ENCODE measurements around the gene HSH2D. TPM values are rescaled to one million over a fixed set of nuclear protein-coding genes. Genes with fewer than 3 reads are reported as not detected.

The HSH2D gene
- total and polyA plus RNA-seq, 2 of the 13 experiments (the other 11 are each of a cell fraction or from before 2014, with no cell fraction given) = 0.69 to 3.2 TPM

DNA sequence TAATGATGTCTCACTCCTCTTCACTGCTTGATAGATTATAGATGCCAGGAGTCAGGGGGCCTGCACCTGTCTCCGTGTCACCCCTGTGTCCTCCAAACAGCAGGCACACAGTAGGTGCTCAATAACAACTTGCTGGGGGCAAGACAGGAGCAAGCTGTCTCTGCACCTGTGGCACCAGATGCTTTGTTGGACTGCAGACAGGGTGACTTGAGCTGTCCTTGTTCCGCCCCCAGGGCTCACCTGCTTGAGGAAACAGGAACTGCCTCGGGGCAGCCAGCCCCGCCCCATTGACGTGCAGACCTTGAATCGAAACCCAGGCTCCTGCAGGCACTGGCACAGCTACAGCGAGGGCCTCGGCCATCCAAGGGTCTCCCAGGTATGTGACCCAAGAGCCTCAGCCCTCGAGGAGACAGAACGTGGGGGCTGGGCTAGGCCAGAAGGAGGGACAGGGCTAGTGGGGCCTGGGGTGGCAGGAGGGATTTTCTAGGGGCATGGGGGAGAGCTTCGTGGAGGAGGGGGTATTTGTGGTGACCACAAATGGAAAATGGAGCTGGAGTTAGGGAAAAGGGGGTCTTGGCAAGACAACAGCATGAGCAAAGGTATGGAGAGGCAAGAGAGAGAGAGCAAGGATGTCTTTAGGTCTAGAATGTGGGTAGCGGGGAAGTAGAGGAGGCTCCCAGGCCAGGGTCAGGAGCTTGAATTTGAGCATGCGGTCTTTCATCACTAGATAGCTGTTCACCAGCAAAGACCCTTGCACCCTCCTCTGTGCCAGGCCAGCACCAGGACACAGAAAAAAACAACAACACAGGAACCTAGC lies at the start of gene HSH2D (continued):
- TF ChIP-seq, protein P1, sequence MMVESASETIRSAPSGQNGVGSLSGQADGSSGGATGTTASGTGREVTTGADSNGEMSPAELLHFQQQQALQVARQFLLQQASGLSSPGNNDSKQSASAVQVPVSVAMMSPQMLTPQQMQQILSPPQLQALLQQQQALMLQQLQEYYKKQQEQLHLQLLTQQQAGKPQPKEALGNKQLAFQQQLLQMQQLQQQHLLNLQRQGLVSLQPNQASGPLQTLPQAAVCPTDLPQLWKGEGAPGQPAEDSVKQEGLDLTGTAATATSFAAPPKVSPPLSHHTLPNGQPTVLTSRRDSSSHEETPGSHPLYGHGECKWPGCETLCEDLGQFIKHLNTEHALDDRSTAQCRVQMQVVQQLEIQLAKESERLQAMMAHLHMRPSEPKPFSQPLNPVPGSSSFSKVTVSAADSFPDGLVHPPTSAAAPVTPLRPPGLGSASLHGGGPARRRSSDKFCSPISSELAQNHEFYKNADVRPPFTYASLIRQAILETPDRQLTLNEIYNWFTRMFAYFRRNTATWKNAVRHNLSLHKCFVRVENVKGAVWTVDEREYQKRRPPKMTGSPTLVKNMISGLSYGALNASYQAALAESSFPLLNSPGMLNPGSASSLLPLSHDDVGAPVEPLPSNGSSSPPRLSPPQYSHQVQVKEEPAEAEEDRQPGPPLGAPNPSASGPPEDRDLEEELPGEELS (CRISPR knock-in tag; IDR thresholded peaks at IDR 0.05) = no peak
- TF ChIP-seq TBL1XR1 (IDR thresholded peaks at IDR 0.05; ENCODE audit: borderline replicate concordance, low read length, partially characterized antibody) (no peak), CCDC6 (CRISPR knock-in tag; IDR thresholded peaks at IDR 0.05) (0 out of 2 replicates have a peak, but pooled peaks have one; percentile 28), ZBTB46 (CRISPR knock-in tag; IDR thresholded peaks at IDR 0.05; ENCODE audit: borderline replicate concordance) (no peak), ZNF878 (CRISPR knock-in tag; IDR thresholded peaks at IDR 0.05) (no peak), ZNF280B (CRISPR knock-in tag; IDR thresholded peaks at IDR 0.05; ENCODE audit: borderline replicate concordance) (peak; percentile 44; the same call in 1 of the 2 replicates), HES4 (CRISPR knock-in tag; IDR thresholded peaks at IDR 0.05; ENCODE audit: borderline replicate concordance) (no peak), NR1H2 (CRISPR knock-in tag; IDR thresholded peaks at IDR 0.05; ENCODE audit: borderline replicate concordance, low read depth) (no peak)
- TF ChIP-seq, protein P2, sequence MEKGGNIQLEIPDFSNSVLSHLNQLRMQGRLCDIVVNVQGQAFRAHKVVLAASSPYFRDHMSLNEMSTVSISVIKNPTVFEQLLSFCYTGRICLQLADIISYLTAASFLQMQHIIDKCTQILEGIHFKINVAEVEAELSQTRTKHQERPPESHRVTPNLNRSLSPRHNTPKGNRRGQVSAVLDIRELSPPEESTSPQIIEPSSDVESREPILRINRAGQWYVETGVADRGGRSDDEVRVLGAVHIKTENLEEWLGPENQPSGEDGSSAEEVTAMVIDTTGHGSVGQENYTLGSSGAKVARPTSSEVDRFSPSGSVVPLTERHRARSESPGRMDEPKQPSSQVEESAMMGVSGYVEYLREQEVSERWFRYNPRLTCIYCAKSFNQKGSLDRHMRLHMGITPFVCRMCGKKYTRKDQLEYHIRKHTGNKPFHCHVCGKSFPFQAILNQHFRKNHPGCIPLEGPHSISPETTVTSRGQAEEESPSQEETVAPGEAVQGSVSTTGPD (CRISPR knock-in tag; IDR thresholded peaks at IDR 0.05) = peak; percentile 49; the same call in 1 of the 2 replicates
- TF ChIP-seq, protein P3, sequence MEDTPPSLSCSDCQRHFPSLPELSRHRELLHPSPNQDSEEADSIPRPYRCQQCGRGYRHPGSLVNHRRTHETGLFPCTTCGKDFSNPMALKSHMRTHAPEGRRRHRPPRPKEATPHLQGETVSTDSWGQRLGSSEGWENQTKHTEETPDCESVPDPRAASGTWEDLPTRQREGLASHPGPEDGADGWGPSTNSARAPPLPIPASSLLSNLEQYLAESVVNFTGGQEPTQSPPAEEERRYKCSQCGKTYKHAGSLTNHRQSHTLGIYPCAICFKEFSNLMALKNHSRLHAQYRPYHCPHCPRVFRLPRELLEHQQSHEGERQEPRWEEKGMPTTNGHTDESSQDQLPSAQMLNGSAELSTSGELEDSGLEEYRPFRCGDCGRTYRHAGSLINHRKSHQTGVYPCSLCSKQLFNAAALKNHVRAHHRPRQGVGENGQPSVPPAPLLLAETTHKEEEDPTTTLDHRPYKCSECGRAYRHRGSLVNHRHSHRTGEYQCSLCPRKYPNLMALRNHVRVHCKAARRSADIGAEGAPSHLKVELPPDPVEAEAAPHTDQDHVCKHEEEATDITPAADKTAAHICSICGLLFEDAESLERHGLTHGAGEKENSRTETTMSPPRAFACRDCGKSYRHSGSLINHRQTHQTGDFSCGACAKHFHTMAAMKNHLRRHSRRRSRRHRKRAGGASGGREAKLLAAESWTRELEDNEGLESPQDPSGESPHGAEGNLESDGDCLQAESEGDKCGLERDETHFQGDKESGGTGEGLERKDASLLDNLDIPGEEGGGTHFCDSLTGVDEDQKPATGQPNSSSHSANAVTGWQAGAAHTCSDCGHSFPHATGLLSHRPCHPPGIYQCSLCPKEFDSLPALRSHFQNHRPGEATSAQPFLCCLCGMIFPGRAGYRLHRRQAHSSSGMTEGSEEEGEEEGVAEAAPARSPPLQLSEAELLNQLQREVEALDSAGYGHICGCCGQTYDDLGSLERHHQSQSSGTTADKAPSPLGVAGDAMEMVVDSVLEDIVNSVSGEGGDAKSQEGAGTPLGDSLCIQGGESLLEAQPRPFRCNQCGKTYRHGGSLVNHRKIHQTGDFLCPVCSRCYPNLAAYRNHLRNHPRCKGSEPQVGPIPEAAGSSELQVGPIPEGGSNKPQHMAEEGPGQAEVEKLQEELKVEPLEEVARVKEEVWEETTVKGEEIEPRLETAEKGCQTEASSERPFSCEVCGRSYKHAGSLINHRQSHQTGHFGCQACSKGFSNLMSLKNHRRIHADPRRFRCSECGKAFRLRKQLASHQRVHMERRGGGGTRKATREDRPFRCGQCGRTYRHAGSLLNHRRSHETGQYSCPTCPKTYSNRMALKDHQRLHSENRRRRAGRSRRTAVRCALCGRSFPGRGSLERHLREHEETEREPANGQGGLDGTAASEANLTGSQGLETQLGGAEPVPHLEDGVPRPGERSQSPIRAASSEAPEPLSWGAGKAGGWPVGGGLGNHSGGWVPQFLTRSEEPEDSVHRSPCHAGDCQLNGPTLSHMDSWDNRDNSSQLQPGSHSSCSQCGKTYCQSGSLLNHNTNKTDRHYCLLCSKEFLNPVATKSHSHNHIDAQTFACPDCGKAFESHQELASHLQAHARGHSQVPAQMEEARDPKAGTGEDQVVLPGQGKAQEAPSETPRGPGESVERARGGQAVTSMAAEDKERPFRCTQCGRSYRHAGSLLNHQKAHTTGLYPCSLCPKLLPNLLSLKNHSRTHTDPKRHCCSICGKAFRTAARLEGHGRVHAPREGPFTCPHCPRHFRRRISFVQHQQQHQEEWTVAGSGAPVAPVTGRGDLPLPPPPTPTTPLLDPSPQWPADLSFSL (CRISPR knock-in tag; IDR thresholded peaks at IDR 0.05) = no peak
- TF ChIP-seq, protein P4, sequence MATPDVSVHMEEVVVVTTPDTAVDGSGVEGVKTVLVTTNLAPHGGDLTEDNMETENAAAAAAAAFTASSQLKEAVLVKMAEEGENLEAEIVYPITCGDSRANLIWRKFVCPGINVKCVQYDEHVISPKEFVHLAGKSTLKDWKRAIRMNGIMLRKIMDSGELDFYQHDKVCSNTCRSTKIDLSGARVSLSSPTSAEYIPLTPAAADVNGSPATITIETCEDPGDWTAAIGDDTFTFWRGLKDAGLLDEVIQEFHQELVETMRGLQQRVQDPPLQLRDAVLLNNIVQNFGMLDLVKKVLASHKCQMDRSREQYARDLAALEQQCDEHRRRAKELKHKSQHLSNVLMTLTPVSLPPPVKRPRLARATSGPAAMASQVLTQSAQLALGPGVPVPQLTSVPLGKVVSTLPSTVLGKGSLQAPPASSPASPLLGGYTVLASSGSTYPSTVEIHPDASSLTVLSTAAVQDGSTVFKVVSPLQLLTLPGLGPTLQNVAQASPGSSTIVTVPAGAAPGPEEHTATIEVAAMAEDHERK (CRISPR knock-in tag; IDR thresholded peaks at IDR 0.05; ENCODE audit: low read depth) = no peak
